ENCODE data around the gene FDX2. TPM values are rescaled to one million over a fixed set of nuclear protein-coding genes. Genes with fewer than 3 reads are reported as not detected.

FDX2 gene
- 19.5 and 36.1 TPM in 2 replicates for total RNA-seq

DNA sequence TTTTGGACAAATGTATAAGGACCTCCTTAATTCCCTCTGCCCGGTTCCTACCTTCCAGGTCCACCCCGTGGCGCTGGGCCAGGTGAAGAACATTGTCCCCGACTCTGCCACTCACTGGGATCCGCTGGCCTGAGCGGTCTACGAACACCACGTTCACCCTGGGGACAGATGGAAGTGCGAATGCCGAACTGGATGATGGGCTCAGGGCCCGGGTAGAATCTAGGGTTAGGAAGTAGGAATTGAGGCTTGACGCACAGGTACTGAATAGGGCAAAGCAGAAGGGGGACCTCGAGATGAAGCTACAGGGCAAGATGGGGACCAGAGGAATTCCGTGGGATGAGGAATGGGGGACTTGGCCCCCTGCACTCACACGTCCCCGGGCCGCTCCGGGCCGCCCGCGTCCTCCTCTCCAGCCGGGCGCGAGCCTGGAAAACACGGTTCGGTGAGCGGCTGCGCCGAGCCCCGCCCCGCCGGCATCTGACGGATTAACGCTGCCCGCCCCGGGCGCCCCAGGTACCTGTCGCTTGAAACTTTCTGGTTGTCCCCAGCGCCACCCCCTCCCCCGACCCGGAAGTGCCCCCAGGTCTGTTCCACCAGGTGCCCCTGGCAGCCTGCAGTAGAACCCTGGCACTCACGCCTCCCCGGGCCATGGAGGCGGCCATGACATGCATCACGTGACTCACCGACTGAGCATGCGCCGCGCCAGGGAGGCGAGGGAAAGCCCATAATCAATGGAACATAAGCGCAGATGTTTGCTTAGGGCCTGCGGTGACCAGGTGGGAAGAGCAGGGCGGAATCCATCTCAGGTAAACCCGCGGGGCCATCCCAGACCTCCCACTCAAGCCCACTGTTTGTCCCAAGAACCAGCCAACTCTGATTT, at the start of gene FDX2:
FDX2 (minus strand) TSS at position 681 of the 880 bp plus-strand sequence; CDS start at position 662, 19 bp downstream.

DNA sequence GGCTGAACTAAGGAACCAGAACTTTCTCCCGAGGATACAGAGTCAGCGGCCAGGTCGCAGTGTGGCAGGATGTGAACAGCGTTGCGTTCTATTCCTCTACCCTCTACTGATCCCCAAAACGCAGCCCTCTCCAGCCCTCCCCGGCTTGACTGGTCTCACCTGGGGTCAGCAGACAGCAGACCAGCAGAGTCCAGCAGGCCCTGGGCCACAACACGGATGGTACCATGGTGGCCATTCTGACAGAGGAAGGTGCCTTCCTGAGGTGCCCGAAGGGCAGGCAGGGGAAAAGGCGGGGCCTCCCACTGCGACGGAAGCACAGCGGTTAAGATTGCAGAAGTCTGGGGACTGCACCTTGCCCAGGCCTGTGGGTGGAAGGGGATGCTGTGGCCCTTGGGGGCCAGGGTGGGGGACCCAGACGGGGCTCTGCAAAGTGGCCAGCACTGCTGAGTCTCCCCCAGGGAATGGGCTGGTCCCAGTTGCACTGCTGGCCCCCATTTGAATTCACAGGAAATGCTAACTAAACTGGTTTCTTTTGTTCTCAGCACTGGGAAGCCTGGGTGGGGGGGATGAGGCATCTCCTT, 23.7 kb upstream of the FDX2 start, which contains the start of gene ICAM3:
ICAM3 (minus strand) TSS at position 245 of the 581 bp plus-strand sequence; CDS start at position 235, 10 bp downstream.

DNA sequence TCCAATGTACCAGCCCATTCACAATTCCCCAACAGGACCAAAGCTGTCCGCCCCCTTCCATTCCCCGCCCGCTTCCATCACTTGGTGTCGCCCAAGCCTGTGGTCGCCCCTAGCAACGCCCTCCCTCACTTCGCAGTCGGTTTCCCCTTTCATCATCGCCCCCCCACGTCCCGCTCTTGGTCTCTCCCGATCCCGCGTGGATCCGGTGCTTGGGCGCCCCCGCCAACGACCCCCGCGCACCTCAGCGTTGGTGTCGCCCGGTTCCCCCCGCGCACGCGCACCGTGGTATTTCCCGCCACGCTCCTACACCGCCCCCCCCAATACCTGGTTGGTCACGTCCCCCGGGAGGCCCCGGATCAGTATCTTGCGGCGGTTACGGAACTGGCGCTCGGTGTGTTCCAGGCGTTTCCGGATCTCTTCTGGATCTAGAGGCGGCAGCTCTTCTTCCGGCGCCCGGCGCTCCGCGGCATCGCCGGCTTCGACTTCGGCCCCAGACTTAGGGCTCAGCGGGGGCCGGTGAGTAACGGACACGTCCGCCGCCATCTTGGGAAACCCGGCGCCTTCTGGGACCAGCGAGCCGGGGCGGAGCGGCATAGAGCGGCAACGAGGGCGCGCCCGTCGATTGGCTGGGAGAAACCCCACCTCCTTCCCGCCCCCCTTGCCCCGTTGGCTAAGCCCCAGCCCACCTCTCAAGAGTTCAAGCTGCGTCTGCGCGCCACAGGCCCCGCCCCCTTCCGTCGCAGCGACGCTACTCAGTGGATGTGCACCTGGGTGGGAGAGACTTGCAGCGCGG, 17.3 kb upstream of the FDX2 start, which contains the start of gene RAVER1:
RAVER1 (minus strand) TSS at position 565 of the 793 bp plus-strand sequence; CDS start at position 543, 22 bp downstream.

DNA sequence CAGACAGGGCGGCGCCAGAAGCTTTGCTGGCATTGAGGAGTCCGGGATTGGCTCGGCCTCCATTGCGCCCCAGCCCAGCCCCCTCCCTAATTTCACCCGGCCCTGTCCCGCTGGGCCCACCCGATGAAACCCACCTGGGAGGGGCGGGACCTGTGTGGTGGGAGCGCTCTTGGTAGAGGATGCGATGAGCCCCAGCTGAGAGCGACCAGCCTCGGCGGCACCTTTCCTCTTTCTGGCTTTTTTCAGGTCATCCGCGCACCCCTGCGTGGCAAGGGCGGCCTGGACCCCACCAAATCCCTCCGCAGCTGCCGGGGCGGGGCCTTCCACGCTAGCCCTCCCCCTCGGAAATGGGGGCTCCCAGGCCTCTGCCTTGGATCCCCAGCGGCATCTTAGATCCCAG, 6.4 kb downstream of the FDX2 start, which contains the start of gene ZGLP1:
ZGLP1 (minus strand) TSS at position 393 of the 400 bp plus-strand sequence.

DNA sequence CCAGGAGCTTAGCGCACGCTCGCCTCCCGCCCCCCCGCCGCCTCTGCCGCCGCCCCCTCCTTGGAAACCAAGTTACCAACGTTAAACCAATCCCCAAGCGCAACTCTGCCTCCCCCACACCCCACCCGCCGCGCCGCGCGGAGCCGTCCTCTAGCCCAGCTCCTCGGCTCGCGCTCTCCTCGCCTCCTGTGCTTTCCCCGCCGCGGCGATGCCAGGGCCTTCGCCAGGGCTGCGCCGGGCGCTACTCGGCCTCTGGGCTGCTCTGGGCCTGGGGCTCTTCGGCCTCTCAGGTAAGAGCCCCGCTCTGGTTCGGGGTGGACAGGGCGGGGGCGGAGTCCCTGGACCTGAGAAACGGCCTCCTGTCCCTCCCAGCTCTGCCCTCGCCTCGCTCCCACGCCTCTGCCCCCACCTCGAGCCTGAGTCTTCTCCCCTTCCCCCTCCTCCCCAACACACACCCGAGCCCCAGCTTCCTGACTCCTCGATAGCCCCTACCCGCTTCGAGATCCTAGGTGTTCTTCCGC, 25.9 kb downstream of the FDX2 start, which contains the start of gene ICAM5:
ICAM5 (plus strand) TSS at position 117 of the 521 bp plus-strand sequence; CDS start at position 209, 92 bp downstream.

DNA sequence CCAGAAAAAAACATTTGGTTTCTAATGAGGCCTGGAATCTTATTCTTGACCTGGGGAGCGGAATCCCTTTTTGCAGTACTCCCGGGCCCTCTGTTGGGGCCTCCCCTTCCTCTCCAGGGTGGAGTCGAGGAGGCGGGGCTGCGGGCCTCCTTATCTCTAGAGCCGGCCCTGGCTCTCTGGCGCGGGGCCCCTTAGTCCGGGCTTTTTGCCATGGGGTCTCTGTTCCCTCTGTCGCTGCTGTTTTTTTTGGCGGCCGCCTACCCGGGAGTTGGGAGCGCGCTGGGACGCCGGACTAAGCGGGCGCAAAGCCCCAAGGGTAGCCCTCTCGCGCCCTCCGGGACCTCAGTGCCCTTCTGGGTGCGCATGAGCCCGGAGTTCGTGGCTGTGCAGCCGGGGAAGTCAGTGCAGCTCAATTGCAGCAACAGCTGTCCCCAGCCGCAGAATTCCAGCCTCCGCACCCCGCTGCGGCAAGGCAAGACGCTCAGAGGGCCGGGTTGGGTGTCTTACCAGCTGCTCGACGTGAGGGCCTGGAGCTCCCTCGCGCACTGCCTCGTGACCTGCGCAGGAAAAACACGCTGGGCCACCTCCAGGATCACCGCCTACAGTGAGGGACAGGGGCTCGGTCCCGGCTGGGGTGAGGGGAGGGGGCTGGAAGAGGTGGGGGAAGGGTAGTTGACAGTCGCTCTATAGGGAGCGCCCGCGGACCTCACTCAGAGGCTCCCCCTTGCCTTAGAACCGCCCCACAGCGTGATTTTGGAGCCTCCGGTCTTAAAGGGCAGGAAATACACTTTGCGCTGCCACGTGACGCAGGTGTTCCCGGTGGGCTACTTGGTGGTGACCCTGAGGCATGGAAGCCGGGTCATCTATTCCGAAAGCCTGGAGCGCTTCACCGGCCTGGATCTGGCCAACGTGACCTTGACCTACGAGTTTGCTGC, 28.7 kb downstream of the FDX2 start, which contains the start of gene ICAM4:
ICAM4 (plus strand) TSS at position 153 of the 935 bp plus-strand sequence; CDS start at position 211, 58 bp downstream.

DNA sequence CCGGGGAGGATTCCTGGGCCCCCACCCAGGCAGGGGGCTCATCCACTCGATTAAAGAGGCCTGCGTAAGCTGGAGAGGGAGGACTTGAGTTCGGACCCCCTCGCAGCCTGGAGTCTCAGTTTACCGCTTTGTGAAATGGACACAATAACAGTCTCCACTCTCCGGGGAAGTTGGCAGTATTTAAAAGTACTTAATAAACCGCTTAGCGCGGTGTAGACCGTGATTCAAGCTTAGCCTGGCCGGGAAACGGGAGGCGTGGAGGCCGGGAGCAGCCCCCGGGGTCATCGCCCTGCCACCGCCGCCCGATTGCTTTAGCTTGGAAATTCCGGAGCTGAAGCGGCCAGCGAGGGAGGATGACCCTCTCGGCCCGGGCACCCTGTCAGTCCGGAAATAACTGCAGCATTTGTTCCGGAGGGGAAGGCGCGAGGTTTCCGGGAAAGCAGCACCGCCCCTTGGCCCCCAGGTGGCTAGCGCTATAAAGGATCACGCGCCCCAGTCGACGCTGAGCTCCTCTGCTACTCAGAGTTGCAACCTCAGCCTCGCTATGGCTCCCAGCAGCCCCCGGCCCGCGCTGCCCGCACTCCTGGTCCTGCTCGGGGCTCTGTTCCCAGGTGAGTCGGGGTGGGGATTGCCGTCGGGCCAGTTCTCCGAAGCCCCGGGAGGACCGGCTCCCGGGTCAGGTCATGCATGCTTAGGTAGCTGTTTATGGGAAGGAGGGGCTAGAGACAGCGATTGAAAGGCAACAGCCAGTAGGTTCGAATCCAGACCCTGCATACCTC, 45.0 kb downstream of the FDX2 start, which contains the start of gene ICAM1:
ICAM1 (plus strand) TSS at position 505 of the 779 bp plus-strand sequence; CDS start at position 545, 40 bp downstream.

Small RNAs within 50 kb of the gene (small RNA-seq; reads per million reads assigned to genes)
- gene AC011511.1 (ENCODE audit: low replicate concordance) (not detected), gene AC011511.4 (ENCODE audit: low replicate concordance) (not detected)

Other genes with a start within 250 kb of the FDX2 start
- 22.8 and 29.8 TPM in 2 replicates for gene SHFL, start 229.7 kb downstream of the FDX2 start, total RNA-seq
- under 0.01 TPM in 1 of 2 replicates, not detected in the other for gene ANGPTL6, start 213.3 kb downstream of the FDX2 start, total RNA-seq
- 24.5 and 56.1 TPM in 2 replicates for gene PPAN, start 209.7 kb downstream of the FDX2 start, total RNA-seq
- gene P2RY11, start 204.3 kb downstream of the FDX2 start, total RNA-seq = 1.3 and 3.3 TPM in 2 replicates
- 276 and 386 TPM in 2 replicates for gene EIF3G, start 196.1 kb downstream of the FDX2 start, total RNA-seq
- gene DNMT1, start 121.1 kb downstream of the FDX2 start, total RNA-seq = 23.4 and 96.8 TPM in 2 replicates
- gene S1PR2, start 84.7 kb downstream of the FDX2 start, total RNA-seq = 41.9 and 42.2 TPM in 2 replicates
- gene MRPL4, start 63.8 kb downstream of the FDX2 start, total RNA-seq = 42.7 and 79.3 TPM in 2 replicates
- 52.1 and 189 TPM in 2 replicates for gene ICAM1, start 44.9 kb downstream of the FDX2 start, total RNA-seq
- gene ICAM4, start 29.1 kb downstream of the FDX2 start, total RNA-seq = 8.3 and 9.2 TPM in 2 replicates
- gene ICAM5, start 26.1 kb downstream of the FDX2 start, total RNA-seq = 11.6 and 16.2 TPM in 2 replicates
- 0.44 and 0.72 TPM in 2 replicates for gene ZGLP1, start 6.2 kb downstream of the FDX2 start, total RNA-seq
- gene RAVER1, start 17.5 kb upstream of the FDX2 start, total RNA-seq = 11.2 and 25.3 TPM in 2 replicates
- 2.8 and 11.3 TPM in 2 replicates for gene ICAM3, start 23.6 kb upstream of the FDX2 start, total RNA-seq
- 56.2 and 108 TPM in 2 replicates for gene TYK2, start 64.6 kb upstream of the FDX2 start, total RNA-seq
- gene CDC37, start 87.5 kb upstream of the FDX2 start, total RNA-seq = 208 and 224 TPM in 2 replicates
- 5.5 and 8.0 TPM in 2 replicates for gene PDE4A, start 104.5 kb upstream of the FDX2 start, total RNA-seq
- 60.6 and 79.3 TPM in 2 replicates for gene KEAP1, start 187.3 kb upstream of the FDX2 start, total RNA-seq
- 2.0 and 10.5 TPM in 2 replicates for gene S1PR5, start 201.4 kb upstream of the FDX2 start, total RNA-seq
- 29.8 and 31.7 TPM in 2 replicates for gene ATG4D, start 227.9 kb upstream of the FDX2 start, total RNA-seq
- gene KRI1, start 250.0 kb upstream of the FDX2 start, total RNA-seq = 6.8 and 10.3 TPM in 2 replicates

Measured in placental pericyte (primary cell).